GM18951 (cell line): ENCODE data around the gene MAMSTR.
"Not testable (repeated sequence)": the region's sequence is repeated elsewhere in the genome, so short reads cannot be mapped to it uniquely, and the experiment has no call there.

Source experiments
- POLR2A ChIP-seq: IDR thresholded peaks from 4 replicates; pipeline ENCODE4 v1.6.1; 2011; ENCODE audit warnings: mild to moderate bottlenecking; ENCODE audit not compliant: insufficient read length, insufficient read depth; ENCODE audit errors: extremely low read depth
- in situ Hi-C: fragments of 300-500 bp; cut with MboI; formaldehyde crosslinking; loops from one replicate; pipeline ENCODE4 v1.12.0; 2022; ENCODE audit warnings: low sequenced_read_pairs, mixed read lengths, inconsistent platforms; ENCODE audit not compliant: unreplicated experiment

MAMSTR gene

GRCh38 chr19:48720613-48721296 is 1.2 kb upstream of the MAMSTR start:
- TF ChIP-seq POLR2A, result peak; percentile 61

GRCh38 chr19:48720251-48720612 is 707 bp upstream of the MAMSTR start:
- in situ Hi-C loops, result no loop called here
- TF ChIP-seq POLR2A, result no peak

More at GRCh38 chr19:48720613-48721296, 1.2 kb upstream of the MAMSTR start:
- in situ Hi-C loops, result no loop called here

GRCh38 chr19:48718711-48719231 is 754 bp downstream of the MAMSTR start:
- in situ Hi-C loops, result no loop called here
- TF ChIP-seq POLR2A, result no peak

GRCh38 chr19:48718106-48718505 is 1.4 kb downstream of the MAMSTR start:
- in situ Hi-C loops, result not testable (repeated sequence)

- in situ Hi-C loops, result no loop called here
- TF ChIP-seq POLR2A, result no peak
Observed at GRCh38 chr19:48716562-48717291, 2.8 kb downstream of the MAMSTR start.

GRCh38 chr19:48715681-48716171 is 3.8 kb downstream of the MAMSTR start:
- in situ Hi-C loops, result no loop called here
- TF ChIP-seq POLR2A, result no peak

GRCh38 chr19:48714759-48715675 is 4.5 kb downstream of the MAMSTR start:
- in situ Hi-C loops, result no loop called here
- no peak for TF ChIP-seq POLR2A

- in situ Hi-C loops, result no loop called here
- TF ChIP-seq POLR2A, result peak; percentile 53
Observed at GRCh38 chr19:48713864-48714755, 5.4 kb downstream of the MAMSTR start.

- in situ Hi-C loops, result no loop called here
- TF ChIP-seq POLR2A, result no peak
Observed at GRCh38 chr19:48713041-48713863, 6.3 kb downstream of the MAMSTR start.

GRCh38 chr19:48711106-48711662 is 8.3 kb downstream of the MAMSTR start:
- TF ChIP-seq POLR2A, result no peak
- in situ Hi-C loops, result no loop called here

- in situ Hi-C loops, result no loop called here
- no peak for TF ChIP-seq POLR2A
Observed at GRCh38 chr19:48708471-48708870, 11.1 kb downstream of the MAMSTR start.
